Bladder microvascular endothelial cell (primary cell): Measurements from ENCODE around the gene PILRA. TPM values are rescaled to one million over a fixed set of nuclear protein-coding genes. Genes with fewer than 3 reads are reported as not detected.

Experiments
- total RNA-seq: library from RNA; depleted of rRNA; stranded (reverse); fragments of >200 nt; gene quantifications from 2 replicates; pipeline ENCODE4 v1.2.3, GENCODE V29; 2014

PILRA gene
- 0.06 and 0.16 TPM in 2 replicates for total RNA-seq

GRCh38 chr7:100373261-100373831 is at the start of gene PILRA:
Gene PILRA (plus strand): TSS chr7:100373487. CDS start chr7:100373657, 170 bp downstream.

GRCh38 chr7:100358027-100358856 is 15.0 kb upstream of the PILRA start, which contains the start of gene PILRB:
Gene PILRB (plus strand): TSS chr7:100358117. CDS start chr7:100358303, 186 bp downstream.

GRCh38 chr7:100428199-100428966 is 55.1 kb downstream of the PILRA start, which contains the start of gene ZCWPW1:
Gene ZCWPW1 (minus strand): TSS chr7:100428703. CDS start chr7:100420649, 8,054 bp downstream.

GRCh38 chr7:100429637-100430492 is 56.6 kb downstream of the PILRA start, which contains the start of gene MEPCE:
Gene MEPCE (plus strand): TSS chr7:100429831. CDS start chr7:100430019, 188 bp downstream.

Other genes with a start within 250 kb of the PILRA start
- 1.8 and 2.0 TPM in 2 replicates for gene MBLAC1, start 246.5 kb upstream of the PILRA start, total RNA-seq
- 98.6 and 171 TPM in 2 replicates for gene LAMTOR4, start 224.6 kb upstream of the PILRA start, total RNA-seq
- gene TRAPPC14, start 214.8 kb upstream of the PILRA start, total RNA-seq, result 3.9 and 7.7 TPM in 2 replicates
- gene GAL3ST4, start 204.9 kb upstream of the PILRA start, total RNA-seq, result 0.49 and 0.88 TPM in 2 replicates
- 1.3 and 3.9 TPM in 2 replicates for gene GPC2, start 196.1 kb upstream of the PILRA start, total RNA-seq
- gene STAG3, start 195.6 kb upstream of the PILRA start, total RNA-seq, result 0.25 and 0.32 TPM in 2 replicates
- gene PVRIG, start 153.5 kb upstream of the PILRA start, total RNA-seq, result not detected in 2 replicates
- not detected in 2 replicates for gene SPDYE3, start 65.8 kb upstream of the PILRA start, total RNA-seq
- 7.3 and 21.3 TPM in 2 replicates for gene PILRB, start 15.4 kb upstream of the PILRA start, total RNA-seq
- 0.94 and 1.1 TPM in 2 replicates for gene ZCWPW1, start 55.2 kb downstream of the PILRA start, total RNA-seq
- gene MEPCE, start 56.3 kb downstream of the PILRA start, total RNA-seq, result 34.2 and 54.1 TPM in 2 replicates
- gene PPP1R35, start 63.0 kb downstream of the PILRA start, total RNA-seq, result 8.6 and 17.3 TPM in 2 replicates
- 0.32 and 0.38 TPM in 2 replicates for gene SPACDR, start 90.8 kb downstream of the PILRA start, total RNA-seq
- gene TSC22D4, start 105.7 kb downstream of the PILRA start, total RNA-seq, result 21.3 and 24.8 TPM in 2 replicates
- gene NYAP1, start 110.4 kb downstream of the PILRA start, total RNA-seq, result 2.5 and 2.6 TPM in 2 replicates
- gene AGFG2, start 165.7 kb downstream of the PILRA start, total RNA-seq, result 25.1 and 33.2 TPM in 2 replicates
- gene SAP25, start 200.4 kb downstream of the PILRA start, total RNA-seq, result not detected in 2 replicates
- gene LRCH4, start 212.6 kb downstream of the PILRA start, total RNA-seq, result 7.3 and 8.6 TPM in 2 replicates
- gene FBXO24, start 212.8 kb downstream of the PILRA start, total RNA-seq, result 0.25 TPM in 1 of 2 replicates, not detected in the other
- 0.38 and 0.49 TPM in 2 replicates for gene PCOLCE, start 228.9 kb downstream of the PILRA start, total RNA-seq
- 5.3 and 7.6 TPM in 2 replicates for gene MOSPD3, start 239.1 kb downstream of the PILRA start, total RNA-seq